Aorta (tissue), 5 donors: ENCODE measurements around the gene KLHL35. TPM values are rescaled to one million over a fixed set of nuclear protein-coding genes. Genes with fewer than 3 reads are reported as not detected.
"Not testable (repeated sequence)": the region's sequence is repeated elsewhere in the genome, so short reads cannot be mapped to it uniquely, and the experiment has no call there.

Experiments used
- ATAC-seq: fragments of 200-7000 bp; cut with Tn5 transposase; one replicate; pipeline ENCODE4 v1.9.1; 2022; ENCODE audit warnings: moderate library complexity; ENCODE audit not compliant: low FRiP score
- DNase-seq, 2 donors: peaks; one replicate each; pipeline ENCODE4 v3.0.0-alpha.2; 2020
- H3K27ac ChIP-seq, 2 donors: one replicate each; pipeline ENCODE4 v1.5.1; 2013; ENCODE audit warnings: low read length in 2 of 2, mild to moderate bottlenecking in 2 of 2, moderate library complexity in 2 of 2, control low read depth in 1 of 2, inconsistent platforms in 1 of 2, low read depth in 1 of 2
- H3K27me3 ChIP-seq, 2 donors: one replicate each; pipeline ENCODE4 v1.6.1; 2013; ENCODE audit warnings: control low read depth in 1 of 2, low read length in 1 of 2, mild to moderate bottlenecking in 1 of 2, moderate library complexity in 1 of 2; ENCODE audit not compliant: insufficient read depth in 2 of 2, control insufficient read depth in 1 of 2
- H3K36me3 ChIP-seq, 2 donors: one replicate each; pipeline ENCODE4 v1.6.1; 2013; ENCODE audit warnings: control low read depth in 1 of 2, low read length in 1 of 2, mild to moderate bottlenecking in 1 of 2; ENCODE audit not compliant: insufficient read depth in 2 of 2, control insufficient read depth in 1 of 2
- H3K4me1 ChIP-seq, 2 donors: one replicate each; pipeline ENCODE4 v1.6.1; 2013; ENCODE audit warnings: low read length in 2 of 2, control low read depth in 1 of 2, mild to moderate bottlenecking in 1 of 2, moderate library complexity in 1 of 2; ENCODE audit not compliant: insufficient read depth in 2 of 2, control insufficient read depth in 1 of 2
- H3K4me3 ChIP-seq, 2 donors: one replicate each; pipeline ENCODE4 v1.5.1; 2013; ENCODE audit warnings: low read length in 2 of 2, control low read depth in 1 of 2, mild to moderate bottlenecking in 1 of 2
- H3K9me3 ChIP-seq: one replicate; pipeline ENCODE4 v1.6.1; 2013; ENCODE audit warnings: mild to moderate bottlenecking, low read length; ENCODE audit not compliant: control insufficient read depth
- WGBS, 2 donors: extraction: QIAGEN DNeasy Blood & Tissue Kit; methylation state at CpG; one replicate each; pipeline ENCODE4 v1.1.7; 2013; 5-methylcytosine and 5-hydroxymethylcytosine counted together
- intact Hi-C, 2 donors: fragments of 100-400 bp; cut with DNase I; formaldehyde crosslinking; loops; one replicate each; pipeline versions ENCODE4 v1.14.2 to v1.15.0; 2022
- polyA plus RNA-seq, 2 donors: library from polyadenylated mRNA; stranded (reverse); fragments of 200-250 nt; gene quantifications; one replicate each; pipeline ENCODE4 v1.2.3, GENCODE V29; 2013
- total RNA-seq, 2 donors: library from RNA; stranded (reverse); fragmentation: NEBNext Ultra II Directional; extraction: Animal tissue kit (Norgen Biotek cat#: 25700); gene quantifications; one replicate each; pipeline ENCODE4 v1.2.1, GENCODE V29; 2021
- donor health status: healthy with polysubstance abuse.
- donor health status: Bipolar disorder and iron deficiency.
- donor health status: DM: no; HTN: no; CAD: no.
- donor health status: DM: no; HTN: no; CAD: no.
- donor health status: DM: yes; HTN: yes; CAD: no.

KLHL35 gene
- total and polyA plus RNA-seq, 4 donors: 0.75 to 3.1 (median 1.8) TPM

GRCh38 chr11:75422248-75423231, 10.5 kb downstream of the KLHL35 start:
- no peak overlapping the region for H3K4me3 ChIP-seq
- no peaks in the 10 kb centered on the region for H3K27me3 ChIP-seq
- no peaks in the 10 kb centered on the region for H3K9me3 ChIP-seq
- no peak for ATAC-seq
- peak in 1 of 2 donors; percentile 49 for DNase-seq
- intact Hi-C loops: no loop called here
- no peaks in the 10 kb centered on the region for H3K4me1 ChIP-seq
- peak overlapping the region in 1 of 2 donors; percentile 64 for H3K27ac ChIP-seq
- no peaks in the 10 kb centered on the region for H3K36me3 ChIP-seq
- 78 to 80% methylated on average over 15 of the region's 15 CpGs for WGBS, 2 donors

GRCh38 chr11:75421902-75422247, 11.1 kb downstream of the KLHL35 start:
- Histone ChIP-seq H3K9me3 (no peaks in the 10 kb centered on the region), H3K4me1 (no peaks in the 10 kb centered on the region), H3K36me3 (no peaks in the 10 kb centered on the region), H3K27me3 (no peaks in the 10 kb centered on the region), H3K4me3 (no peak overlapping the region), H3K27ac (no peak overlapping the region)
- WGBS, 2 donors: 59 to 81% methylated on average over 2 of the region's 2 CpGs
- peak in 1 of 2 donors; percentile 4 for DNase-seq
- intact Hi-C loops: no loop called here
- no peak for ATAC-seq

DNA sequence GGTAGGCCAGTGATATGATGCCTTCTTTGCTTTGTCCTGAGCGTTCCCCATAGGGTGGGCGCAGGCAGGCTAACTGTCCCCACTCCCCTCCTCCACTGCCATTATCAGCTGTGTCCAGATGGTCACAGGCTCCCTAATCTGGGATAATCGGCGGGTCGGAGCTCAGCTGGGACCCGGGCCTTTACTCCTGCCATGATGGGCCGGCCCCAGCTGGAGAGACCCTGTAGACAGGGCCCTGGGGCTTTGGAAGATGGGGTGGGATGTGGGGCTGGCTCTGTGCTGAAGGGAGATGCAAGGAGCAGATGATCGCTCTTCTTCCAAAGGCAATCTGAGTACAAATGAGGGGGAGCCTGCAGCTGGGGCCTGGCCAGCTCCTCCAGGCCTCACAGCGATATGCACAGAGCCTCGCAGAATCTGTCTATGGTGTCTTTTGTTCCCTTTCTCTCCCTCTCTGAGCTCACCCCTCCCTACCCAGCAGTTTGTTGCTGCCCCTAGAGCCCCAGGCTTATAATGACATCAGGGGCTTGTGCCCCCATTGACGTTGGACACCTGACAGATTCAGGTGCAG, 11.9 kb downstream of the KLHL35 start:
- Histone ChIP-seq H3K9me3 (no peaks in the 10 kb centered on the region), H3K4me1 (no peaks in the 10 kb centered on the region), H3K27me3 (no peaks in the 10 kb centered on the region), H3K4me3 (no peak overlapping the region), H3K27ac (no peak overlapping the region), H3K36me3 (no peaks in the 10 kb centered on the region)
- DNase-seq (peak in 1 of 2 donors; percentile 12), ATAC-seq (no peak)
- 89 to 90% methylated on average over 11 of the region's 11 CpGs for WGBS, 2 donors
- intact Hi-C loops: no loop called here

DNA sequence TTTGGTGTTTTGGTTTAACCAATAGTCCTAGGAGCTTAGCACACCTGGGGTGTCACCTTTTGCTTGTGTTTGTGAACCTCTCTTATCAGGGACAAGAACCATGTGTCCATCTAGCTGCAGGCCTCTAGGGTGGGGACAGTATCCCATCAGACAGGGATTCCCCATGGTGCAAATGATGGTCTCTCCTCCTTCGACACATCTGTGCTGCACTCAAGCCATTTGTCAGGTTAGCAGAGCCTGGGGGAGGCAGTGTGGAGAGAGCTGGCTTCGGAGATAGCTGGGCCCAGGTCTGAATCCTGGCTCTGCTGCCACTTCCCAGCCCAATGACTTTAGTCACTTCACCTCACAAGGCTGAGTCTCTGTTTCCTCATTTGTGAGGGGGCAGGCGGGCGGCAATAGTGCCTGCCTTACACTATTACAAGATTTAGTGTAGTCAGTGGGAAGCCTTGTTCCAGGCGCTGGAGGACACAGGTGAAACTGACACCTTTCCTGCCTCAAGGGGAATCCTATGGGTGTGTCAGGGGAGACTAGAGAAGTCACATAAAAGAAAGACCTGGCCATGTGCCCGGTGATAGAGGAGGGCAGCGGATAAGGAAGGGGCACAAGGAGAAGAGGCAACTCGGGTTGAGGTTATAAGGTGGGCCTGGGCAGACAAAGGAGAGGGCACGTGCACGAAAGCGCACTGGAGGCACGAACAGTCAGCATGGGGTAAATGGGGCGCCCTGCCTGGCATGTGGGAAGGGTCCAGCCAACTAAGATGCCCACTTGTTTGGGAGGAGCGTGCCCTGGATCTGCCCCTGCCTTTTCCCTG, 12.6 kb downstream of the KLHL35 start:
- Histone ChIP-seq H3K4me1 (no peaks in the 10 kb centered on the region), H3K4me3 (no peak overlapping the region), H3K36me3 (no peaks in the 10 kb centered on the region), H3K9me3 (no peaks in the 10 kb centered on the region), H3K27me3 (no peaks in the 10 kb centered on the region), H3K27ac (peak overlapping the region in 1 of 2 donors; percentile 62)
- DNase-seq: no peak
- no peak for ATAC-seq
- 92 to 93% methylated on average over 14 of the region's 14 CpGs for WGBS, 2 donors
- intact Hi-C loops: no loop called here

GRCh38 chr11:75413864-75414263, 19.1 kb downstream of the KLHL35 start:
- intact Hi-C loops: no loop called here
- Histone ChIP-seq H3K27ac (no peak overlapping the region), H3K36me3 (peaks cover 0 to 6% of the 10 kb centered on the region in 2 donors), H3K9me3 (no peaks in the 10 kb centered on the region), H3K27me3 (no peaks in the 10 kb centered on the region), H3K4me1 (no peaks in the 10 kb centered on the region), H3K4me3 (no peak overlapping the region)
- DNase-seq (no peak), ATAC-seq (no peak)
- WGBS, 2 donors: 77 to 78% methylated on average over 2 of the region's 2 CpGs

- H3K27ac ChIP-seq, H3K36me3 ChIP-seq, DNase-seq, H3K9me3 ChIP-seq, ATAC-seq, intact Hi-C loops, H3K27me3 ChIP-seq, H3K4me3 ChIP-seq, H3K4me1 ChIP-seq: not testable (repeated sequence)
- WGBS, 2 donors: 78 to 85% methylated on average over 10 of the region's 10 CpGs
Measured at GRCh38 chr11:75413146-75413545, 19.9 kb downstream of the KLHL35 start.

GRCh38 chr11:75409971-75410370, 23.0 kb downstream of the KLHL35 start:
- intact Hi-C loops: loop anchor here (2.0 to 5.0 kb wide), 2 partner anchors 35 to 122 kb away; no protein-coding TSS in a partner anchor
- not testable (repeated sequence) for ATAC-seq, H3K36me3 ChIP-seq

DNA sequence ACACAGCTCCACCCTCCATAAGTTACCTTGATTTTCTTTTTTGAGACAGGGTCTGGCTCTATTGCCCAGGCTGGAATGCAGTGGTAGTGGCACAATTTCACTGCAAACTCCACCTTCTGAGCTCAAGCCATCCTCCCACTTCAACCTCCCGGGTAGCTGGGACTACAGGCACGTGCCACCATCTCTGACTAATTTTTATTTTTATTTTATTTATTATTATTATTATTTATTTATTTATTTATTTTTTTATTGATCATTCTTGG, 24.1 kb downstream of the KLHL35 start:
- H3K36me3 ChIP-seq: peaks cover 2 to 15% of the 10 kb centered on the region in 2 donors
- H3K4me3 ChIP-seq: no peak overlapping the region
- H3K27me3 ChIP-seq: no peaks in the 10 kb centered on the region
- WGBS, 2 donors: 78 to 79% methylated on average over 2 of the region's 2 CpGs
- H3K4me1 ChIP-seq: no peaks in the 10 kb centered on the region
- intact Hi-C loops: loop anchor here (2.0 to 5.0 kb wide), 2 partner anchors 36 to 123 kb away; no protein-coding TSS in a partner anchor
- DNase-seq (no peak), ATAC-seq (no peak)
- no peaks in the 10 kb centered on the region for H3K9me3 ChIP-seq
- H3K27ac ChIP-seq: no peak overlapping the region

More at GRCh38 chr11:75409971-75410370, 23.0 kb downstream of the KLHL35 start:
- H3K27me3 ChIP-seq, H3K27ac ChIP-seq, H3K4me1 ChIP-seq, H3K9me3 ChIP-seq, H3K4me3 ChIP-seq, DNase-seq: not testable (repeated sequence)
- WGBS, 2 donors: 88 to 91% methylated on average over 10 to 28 of the region's 33 CpGs
